ENCODE data around the gene HHLA2.
"Not testable (repeated sequence)": the region's sequence is repeated elsewhere in the genome, so short reads cannot be mapped to it uniquely, and the experiment has no call there.

Gene HHLA2

GRCh38 chr3:108343491-108343890 lies 47.1 kb downstream of the HHLA2 start:
- no peak for DNase-seq

GRCh38 chr3:108345492-108346205 lies 49.3 kb downstream of the HHLA2 start:
- no peak for DNase-seq

GRCh38 chr3:108346301-108347227 lies 50.2 kb downstream of the HHLA2 start:
- no peak for DNase-seq

GRCh38 chr3:108352176-108352575 lies 55.8 kb downstream of the HHLA2 start:
- DNase-seq = no peak

- no peak for DNase-seq
These were observed 58.2 kb downstream of the HHLA2 start for GRCh38 chr3:108354562-108354961.

GRCh38 chr3:108357042-108357441 lies 60.7 kb downstream of the HHLA2 start:
- no peak for DNase-seq

- no peak for DNase-seq
These were observed 62.7 kb downstream of the HHLA2 start for GRCh38 chr3:108359011-108359410.

GRCh38 chr3:108376026-108376425 lies 79.7 kb downstream of the HHLA2 start:
- DNase-seq = no peak

- DNase-seq = no peak
These were observed 81.0 kb downstream of the HHLA2 start for GRCh38 chr3:108377384-108377783.

GRCh38 chr3:108378153-108378951 lies 82.0 kb downstream of the HHLA2 start:
- DNase-seq = no peak

GRCh38 chr3:108378952-108379342 lies 82.6 kb downstream of the HHLA2 start:
- not testable (repeated sequence) for DNase-seq

- DNase-seq = no peak
These were observed 83.9 kb downstream of the HHLA2 start for GRCh38 chr3:108380128-108380795.

GRCh38 chr3:108381529-108382140 lies 85.3 kb downstream of the HHLA2 start:
- DNase-seq = no peak

- DNase-seq = no peak
These were observed 87.0 kb downstream of the HHLA2 start for GRCh38 chr3:108383306-108383705.

- DNase-seq = no peak
These were observed 90.7 kb downstream of the HHLA2 start for GRCh38 chr3:108387063-108387462.

- DNase-seq = peak; percentile 9
These were observed 92.1 kb downstream of the HHLA2 start for GRCh38 chr3:108388136-108389132.

GRCh38 chr3:108389372-108389771 lies 93.0 kb downstream of the HHLA2 start:
- no peak for DNase-seq

- no peak for DNase-seq
These were observed 95.7 kb downstream of the HHLA2 start for GRCh38 chr3:108391917-108392593.

GRCh38 chr3:108393128-108393900 lies 97.0 kb downstream of the HHLA2 start:
- DNase-seq = no peak

Data from activated naive CD4-positive, alpha-beta T cell treated with Interleukin-2 at 50 U/mL for 16 hours (primary cell).